IMR-90 (cell line): ENCODE measurements around the gene UBE2QL1.

Experiments
- CEBPB ChIP-seq: IDR thresholded peaks from 2 replicates; pipeline ENCODE4 v1.6.1; 2012; ENCODE audit warnings: low read depth, low read length, improper control_type of control experiment
- CHD1 ChIP-seq: IDR thresholded peaks from 2 replicates; pipeline ENCODE4 v1.6.1; 2012; ENCODE audit warnings: low read depth, low read length, improper control_type of control experiment
- MXI1 ChIP-seq: IDR thresholded peaks from 2 replicates; pipeline ENCODE4 v1.6.1; 2012; ENCODE audit warnings: low read depth, mild to moderate bottlenecking, low read length, moderate library complexity, borderline replicate concordance
- POLR2A ChIP-seq: IDR thresholded peaks from 2 replicates; pipeline ENCODE4 v1.6.1; 2012; ENCODE audit warnings: mild to moderate bottlenecking, low read depth, low read length
- RFX5 ChIP-seq: IDR thresholded peaks from 2 replicates; pipeline ENCODE4 v1.8.0; 2012; ENCODE audit warnings: low read depth, mild to moderate bottlenecking, low read length, moderate library complexity
- TF ChIP-seq, protein P1 (sequence below): conservative IDR thresholded peaks from 2 replicates; pipeline ENCODE4 v1.5.1; 2012; ENCODE audit warnings: mild to moderate bottlenecking, low read depth, low read length, improper control_type of control experiment

DNA sequence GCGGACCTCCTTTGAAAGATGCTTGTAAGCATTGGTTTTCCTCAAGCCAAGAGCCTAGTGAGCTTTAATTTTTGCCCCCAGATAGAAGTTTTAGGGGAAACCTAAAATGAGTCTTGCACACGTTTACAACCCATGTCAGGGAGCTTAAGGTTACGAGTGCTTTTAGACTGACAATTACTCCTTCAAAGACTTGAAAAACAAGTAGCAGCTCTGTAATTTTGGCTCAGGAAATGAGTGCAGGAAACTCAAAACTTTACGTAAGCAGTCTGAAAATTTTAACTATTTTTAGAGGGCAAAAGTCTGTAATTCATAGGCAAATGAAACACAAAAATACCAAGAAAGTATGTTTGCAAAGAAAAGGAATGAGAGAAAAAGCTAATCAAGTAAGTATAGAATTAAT is 36.8 kb downstream of the UBE2QL1 start:
- TF ChIP-seq, protein P1, sequence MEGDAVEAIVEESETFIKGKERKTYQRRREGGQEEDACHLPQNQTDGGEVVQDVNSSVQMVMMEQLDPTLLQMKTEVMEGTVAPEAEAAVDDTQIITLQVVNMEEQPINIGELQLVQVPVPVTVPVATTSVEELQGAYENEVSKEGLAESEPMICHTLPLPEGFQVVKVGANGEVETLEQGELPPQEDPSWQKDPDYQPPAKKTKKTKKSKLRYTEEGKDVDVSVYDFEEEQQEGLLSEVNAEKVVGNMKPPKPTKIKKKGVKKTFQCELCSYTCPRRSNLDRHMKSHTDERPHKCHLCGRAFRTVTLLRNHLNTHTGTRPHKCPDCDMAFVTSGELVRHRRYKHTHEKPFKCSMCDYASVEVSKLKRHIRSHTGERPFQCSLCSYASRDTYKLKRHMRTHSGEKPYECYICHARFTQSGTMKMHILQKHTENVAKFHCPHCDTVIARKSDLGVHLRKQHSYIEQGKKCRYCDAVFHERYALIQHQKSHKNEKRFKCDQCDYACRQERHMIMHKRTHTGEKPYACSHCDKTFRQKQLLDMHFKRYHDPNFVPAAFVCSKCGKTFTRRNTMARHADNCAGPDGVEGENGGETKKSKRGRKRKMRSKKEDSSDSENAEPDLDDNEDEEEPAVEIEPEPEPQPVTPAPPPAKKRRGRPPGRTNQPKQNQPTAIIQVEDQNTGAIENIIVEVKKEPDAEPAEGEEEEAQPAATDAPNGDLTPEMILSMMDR = no peak
- no peak for TF ChIP-seq POLR2A
- TF ChIP-seq RFX5 = no peak
- no peak for TF ChIP-seq CHD1
- TF ChIP-seq MXI1 = no peak
- no peak for TF ChIP-seq CEBPB
